Subcutaneous abdominal adipose tissue (tissue), 5 donors: ENCODE results near the gene RAB40A.
"Not testable (repeated sequence)": the region's sequence is repeated elsewhere in the genome, so short reads cannot be mapped to it uniquely, and the experiment has no call there.

Source experiments
- H3K27ac ChIP-seq: one replicate; pipeline ENCODE4 v1.7.0; 2013; ENCODE audit warnings: low read depth, mild to moderate bottlenecking, inconsistent platforms, low read length, moderate library complexity
- H3K27me3 ChIP-seq, 5 donors: one replicate each; pipeline ENCODE4 v1.7.0; 2013; ENCODE audit warnings: low read length in 5 of 5, inconsistent platforms in 1 of 5; ENCODE audit not compliant: control insufficient read depth in 5 of 5, insufficient read depth in 4 of 5
- H3K36me3 ChIP-seq, 5 donors: one replicate each; pipeline ENCODE4 v1.7.0; 2013; ENCODE audit warnings: low read length in 5 of 5; ENCODE audit not compliant: control insufficient read depth in 5 of 5, insufficient read depth in 5 of 5
- H3K4me1 ChIP-seq, 5 donors: one replicate each; pipeline ENCODE4 v1.7.0; 2013; ENCODE audit warnings: low read length in 5 of 5, mild to moderate bottlenecking in 3 of 5, moderate library complexity in 1 of 5; ENCODE audit not compliant: control insufficient read depth in 5 of 5, insufficient read depth in 5 of 5
- H3K4me3 ChIP-seq, 5 donors: one replicate each; pipeline ENCODE4 v1.7.0; 2013; ENCODE audit warnings: low read length in 5 of 5, low read depth in 1 of 5
- H3K9ac ChIP-seq, 5 donors: one replicate each; pipeline ENCODE4 v1.7.0; 2013; ENCODE audit warnings: low read length in 5 of 5, mild to moderate bottlenecking in 4 of 5, moderate library complexity in 3 of 5
- H3K9me3 ChIP-seq, 5 donors: one replicate each; pipeline ENCODE4 v1.7.0; 2013; ENCODE audit warnings: low read length in 5 of 5; ENCODE audit not compliant: control insufficient read depth in 5 of 5
- donor health status: healthy.
- donor health status: healthy.
- donor health status: healthy.
- donor health status: healthy.
- donor health status: healthy.

The RAB40A gene

GRCh38 chrX:103475381-103475780, 43.9 kb downstream of the RAB40A start:
- Histone ChIP-seq H3K9me3 (peaks cover 0 to 10% (median 3%) of the 10 kb centered on the region in 5 donors), H3K9ac (no peak overlapping the region), H3K27ac (no peak overlapping the region), H3K4me1 (no peaks in the 10 kb centered on the region), H3K4me3 (no peak overlapping the region), H3K27me3 (peaks cover 0 to 4% (median 0%) of the 10 kb centered on the region in 5 donors), H3K36me3 (no peaks in the 10 kb centered on the region)

- not testable (repeated sequence) for H3K27ac ChIP-seq, H3K36me3 ChIP-seq, H3K4me1 ChIP-seq, H3K9me3 ChIP-seq, H3K9ac ChIP-seq, H3K4me3 ChIP-seq, H3K27me3 ChIP-seq
These were observed 49.3 kb downstream of the RAB40A start for GRCh38 chrX:103469977-103470376.

DNA sequence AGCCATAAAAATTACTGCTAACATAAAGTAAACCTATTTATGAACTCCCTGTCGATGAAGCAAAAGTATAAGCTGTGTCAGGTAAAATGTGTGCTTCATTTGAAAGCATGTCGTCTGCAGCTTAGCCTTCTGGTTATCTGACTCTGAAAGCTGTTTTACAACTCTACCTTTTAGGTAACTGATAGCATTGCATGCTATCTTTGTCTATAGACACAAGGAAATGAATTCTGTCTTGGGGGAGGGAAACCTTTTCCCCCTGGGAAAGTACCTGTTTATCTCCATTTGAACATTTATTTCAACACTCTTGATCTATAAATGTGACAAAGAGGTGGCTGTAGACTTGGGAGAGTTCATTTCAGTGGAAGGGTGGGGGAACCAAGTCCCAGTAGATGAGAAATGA, 51.4 kb downstream of the RAB40A start:
- Histone ChIP-seq H3K27me3 (peaks cover 0 to 7% (median 3%) of the 10 kb centered on the region in 5 donors), H3K9me3 (peaks cover 0 to 10% (median 3%) of the 10 kb centered on the region in 5 donors), H3K4me3 (no peak overlapping the region), H3K36me3 (no peaks in the 10 kb centered on the region), H3K27ac (no peak overlapping the region), H3K9ac (no peak overlapping the region), H3K4me1 (peaks cover 0 to 4% (median 3%) of the 10 kb centered on the region in 5 donors)

DNA sequence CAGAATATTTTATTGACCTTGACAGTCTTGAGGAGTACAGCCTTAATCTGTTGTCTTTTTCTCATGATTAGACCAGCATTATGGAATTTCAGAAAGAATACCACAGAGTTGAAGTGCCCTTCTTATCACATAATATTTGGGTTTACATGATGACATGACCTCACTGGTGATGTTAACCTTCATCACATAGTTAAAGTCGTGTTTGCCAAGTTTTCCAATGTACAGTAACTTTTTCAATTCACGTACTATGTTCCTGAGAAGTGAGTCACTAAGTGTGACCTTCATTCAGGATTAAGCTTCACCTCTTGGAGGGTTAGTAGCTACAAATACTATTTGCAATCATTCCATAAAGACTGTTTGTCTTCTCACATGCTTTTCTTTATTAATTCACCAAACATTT, 52.1 kb downstream of the RAB40A start:
- no peaks in the 10 kb centered on the region for H3K36me3 ChIP-seq
- no peak overlapping the region for H3K4me3 ChIP-seq
- H3K9me3 ChIP-seq = peaks cover 0 to 6% (median 0%) of the 10 kb centered on the region in 5 donors
- no peak overlapping the region for H3K27ac ChIP-seq
- peaks cover 0 to 9% (median 3%) of the 10 kb centered on the region in 5 donors for H3K27me3 ChIP-seq
- H3K9ac ChIP-seq = no peak overlapping the region
- peaks cover 0 to 4% (median 3%) of the 10 kb centered on the region in 5 donors for H3K4me1 ChIP-seq

- peaks cover 0 to 4% (median 3%) of the 10 kb centered on the region in 5 donors for H3K4me1 ChIP-seq
- H3K4me3 ChIP-seq = peak overlapping the region; percentile 36 to 64 (median 49)
- no peak overlapping the region for H3K9ac ChIP-seq
- no peak overlapping the region for H3K27ac ChIP-seq
- H3K27me3 ChIP-seq = peaks cover 0 to 8% (median 3%) of the 10 kb centered on the region in 5 donors
- H3K9me3 ChIP-seq = no peaks in the 10 kb centered on the region
- H3K36me3 ChIP-seq = no peaks in the 10 kb centered on the region
These were observed 54.5 kb downstream of the RAB40A start for GRCh38 chrX:103464774-103465117.

DNA sequence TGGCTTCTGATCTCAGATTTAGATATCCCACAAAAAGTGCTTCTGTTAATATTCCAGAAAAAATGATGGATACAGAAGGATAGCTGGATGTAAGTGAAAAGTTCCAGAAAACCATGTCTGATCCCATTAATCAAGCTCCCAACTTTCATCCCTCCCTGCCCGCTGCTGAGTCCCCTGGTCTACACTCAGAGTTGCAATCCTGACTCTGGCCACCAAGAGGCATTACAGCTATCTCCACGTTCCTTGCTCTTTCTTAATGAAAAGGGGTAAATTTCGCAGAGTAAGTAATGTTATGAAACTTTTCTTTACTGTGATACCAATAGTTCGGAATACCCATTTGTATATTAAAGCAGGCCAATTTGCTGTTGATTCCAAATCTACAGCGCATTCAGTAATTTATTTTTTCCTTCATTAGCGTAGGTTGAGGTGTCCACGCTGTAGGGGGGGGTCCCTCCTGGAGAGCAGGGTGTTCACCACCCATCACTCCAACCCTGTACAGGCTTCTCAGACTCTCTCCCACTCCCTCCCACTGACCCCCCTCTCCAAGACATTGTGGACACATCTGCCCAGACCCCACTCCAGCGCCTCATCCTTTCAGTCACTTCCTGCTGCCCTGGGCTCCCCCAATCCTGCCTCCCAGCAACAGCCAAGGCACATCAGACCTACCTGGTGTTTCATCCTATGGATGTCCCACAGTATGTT, 55.1 kb downstream of the RAB40A start:
- Histone ChIP-seq H3K27ac (no peak overlapping the region), H3K9ac (no peak overlapping the region), H3K9me3 (no peaks in the 10 kb centered on the region), H3K4me3 (peak overlapping the region; percentile 36 to 64 (median 49)), H3K4me1 (peaks cover 0 to 4% (median 3%) of the 10 kb centered on the region in 5 donors), H3K36me3 (no peaks in the 10 kb centered on the region), H3K27me3 (peaks cover 0 to 5% (median 3%) of the 10 kb centered on the region in 5 donors)

DNA sequence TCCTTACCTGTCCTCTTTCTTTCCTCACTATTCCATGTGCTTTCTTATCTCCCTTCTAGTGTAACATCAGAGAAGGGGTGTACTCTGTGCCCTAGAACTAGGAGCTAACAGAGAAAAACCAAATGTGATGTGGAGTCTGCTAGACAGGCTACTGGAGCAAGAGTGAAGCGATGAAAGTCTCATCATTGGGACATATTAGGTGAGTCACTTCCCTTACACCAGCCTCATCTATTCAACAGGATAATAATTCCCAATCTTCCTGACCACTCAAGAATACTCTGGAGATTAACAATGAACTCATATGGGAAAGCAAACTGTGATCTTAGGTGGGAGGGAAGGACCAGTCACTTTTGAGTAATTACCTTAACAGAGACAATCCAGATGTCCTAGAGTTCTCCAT, 58.1 kb downstream of the RAB40A start:
- Histone ChIP-seq H3K36me3 (no peaks in the 10 kb centered on the region), H3K9me3 (no peaks in the 10 kb centered on the region), H3K4me1 (peaks cover 0 to 4% (median 3%) of the 10 kb centered on the region in 5 donors), H3K4me3 (no peak overlapping the region), H3K27ac (no peak overlapping the region), H3K9ac (no peak overlapping the region), H3K27me3 (peaks cover 0 to 5% (median 2%) of the 10 kb centered on the region in 5 donors)

- not testable (repeated sequence) for H3K9me3 ChIP-seq, H3K27me3 ChIP-seq, H3K27ac ChIP-seq, H3K36me3 ChIP-seq, H3K4me1 ChIP-seq, H3K9ac ChIP-seq, H3K4me3 ChIP-seq
These were observed 59.1 kb downstream of the RAB40A start for GRCh38 chrX:103460001-103460755.

GRCh38 chrX:103453655-103454054, 65.6 kb downstream of the RAB40A start:
- H3K36me3 ChIP-seq = no peaks in the 10 kb centered on the region
- no peaks in the 10 kb centered on the region for H3K4me1 ChIP-seq
- H3K27ac ChIP-seq = no peak overlapping the region
- H3K9me3 ChIP-seq = peaks cover 0 to 9% (median 0%) of the 10 kb centered on the region in 5 donors
- H3K9ac ChIP-seq = no peak overlapping the region
- no peak overlapping the region for H3K4me3 ChIP-seq
- H3K27me3 ChIP-seq = peaks cover 0 to 4% (median 0%) of the 10 kb centered on the region in 5 donors
